Nephron (organoid): Measurements from ENCODE around the gene CCDC71L.
"Not testable (repeated sequence)": the region's sequence is repeated elsewhere in the genome, so short reads cannot be mapped to it uniquely, and the experiment has no call there.

Experiments used
- H3K27ac Mint-ChIP-seq, 3 experiments: 2 replicates each; pipeline ENCODE4 v1.8.0; 2020; ENCODE audit warnings: mixed read lengths in 3 of 3, mild to moderate bottlenecking in 2 of 3, moderate library complexity in 1 of 3
- H3K27me3 Mint-ChIP-seq: 2 replicates; pipeline ENCODE4 v1.8.0; 2021; ENCODE audit warnings: low read depth, mild to moderate bottlenecking, moderate library complexity, mixed read lengths
- H3K36me3 Mint-ChIP-seq: 2 replicates; pipeline ENCODE4 v1.8.0; 2020; ENCODE audit warnings: low read depth, mixed read lengths
- H3K4me1 Mint-ChIP-seq: 2 replicates; pipeline ENCODE4 v1.8.0; 2020; ENCODE audit warnings: mixed read lengths
- H3K4me3 Mint-ChIP-seq, 3 experiments: 2 replicates each; pipeline ENCODE4 v1.8.0; 2020; ENCODE audit warnings: mild to moderate bottlenecking in 3 of 3, mixed read lengths in 3 of 3, moderate library complexity in 2 of 3
- H3K9me3 Mint-ChIP-seq: 2 replicates; pipeline ENCODE4 v1.8.0; 2020; ENCODE audit warnings: mixed read lengths
- TF ChIP-seq, protein P1 (sequence below), 3 experiments: fragments of 200-600 bp; sonication (generic); IDR thresholded peaks; one replicate each; pipeline ENCODE4 v1.5.0; 2021; ENCODE audit warnings: antibody characterized with exemption in 3 of 3; ENCODE audit not compliant: unreplicated experiment in 3 of 3

The CCDC71L gene

DNA sequence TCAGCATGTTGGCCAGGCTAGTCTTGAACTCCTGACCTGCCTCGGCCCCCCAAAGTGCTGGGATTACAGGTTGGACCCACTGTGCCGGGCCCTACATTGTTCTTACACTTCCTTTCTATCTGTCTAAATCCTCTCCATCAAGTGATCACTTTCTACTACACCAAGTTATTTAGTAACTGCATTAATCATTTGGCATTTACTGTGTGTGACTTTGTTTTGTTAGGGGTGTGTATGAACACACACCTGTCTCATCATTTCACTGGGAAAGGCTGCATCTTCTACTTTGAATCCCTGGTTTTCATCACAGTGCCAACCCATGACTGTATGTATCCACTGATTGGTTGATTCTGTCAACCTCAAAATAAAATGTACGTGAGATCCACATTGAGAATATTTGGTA lies 23.0 kb upstream of the CCDC71L start:
- H3K27ac Mint-ChIP-seq, result no peak overlapping the region
- H3K4me1 Mint-ChIP-seq, result no peaks in the 10 kb centered on the region
- no peaks in the 10 kb centered on the region for H3K36me3 Mint-ChIP-seq
- peaks cover 7% of the 10 kb centered on the region for H3K9me3 Mint-ChIP-seq
- TF ChIP-seq, protein P1, sequence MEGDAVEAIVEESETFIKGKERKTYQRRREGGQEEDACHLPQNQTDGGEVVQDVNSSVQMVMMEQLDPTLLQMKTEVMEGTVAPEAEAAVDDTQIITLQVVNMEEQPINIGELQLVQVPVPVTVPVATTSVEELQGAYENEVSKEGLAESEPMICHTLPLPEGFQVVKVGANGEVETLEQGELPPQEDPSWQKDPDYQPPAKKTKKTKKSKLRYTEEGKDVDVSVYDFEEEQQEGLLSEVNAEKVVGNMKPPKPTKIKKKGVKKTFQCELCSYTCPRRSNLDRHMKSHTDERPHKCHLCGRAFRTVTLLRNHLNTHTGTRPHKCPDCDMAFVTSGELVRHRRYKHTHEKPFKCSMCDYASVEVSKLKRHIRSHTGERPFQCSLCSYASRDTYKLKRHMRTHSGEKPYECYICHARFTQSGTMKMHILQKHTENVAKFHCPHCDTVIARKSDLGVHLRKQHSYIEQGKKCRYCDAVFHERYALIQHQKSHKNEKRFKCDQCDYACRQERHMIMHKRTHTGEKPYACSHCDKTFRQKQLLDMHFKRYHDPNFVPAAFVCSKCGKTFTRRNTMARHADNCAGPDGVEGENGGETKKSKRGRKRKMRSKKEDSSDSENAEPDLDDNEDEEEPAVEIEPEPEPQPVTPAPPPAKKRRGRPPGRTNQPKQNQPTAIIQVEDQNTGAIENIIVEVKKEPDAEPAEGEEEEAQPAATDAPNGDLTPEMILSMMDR (IDR thresholded peaks at IDR 0.05; ENCODE audit: unreplicated experiment in 3 of 3), result no peak
- H3K27me3 Mint-ChIP-seq, result no peaks in the 10 kb centered on the region
- no peak overlapping the region for H3K4me3 Mint-ChIP-seq

DNA sequence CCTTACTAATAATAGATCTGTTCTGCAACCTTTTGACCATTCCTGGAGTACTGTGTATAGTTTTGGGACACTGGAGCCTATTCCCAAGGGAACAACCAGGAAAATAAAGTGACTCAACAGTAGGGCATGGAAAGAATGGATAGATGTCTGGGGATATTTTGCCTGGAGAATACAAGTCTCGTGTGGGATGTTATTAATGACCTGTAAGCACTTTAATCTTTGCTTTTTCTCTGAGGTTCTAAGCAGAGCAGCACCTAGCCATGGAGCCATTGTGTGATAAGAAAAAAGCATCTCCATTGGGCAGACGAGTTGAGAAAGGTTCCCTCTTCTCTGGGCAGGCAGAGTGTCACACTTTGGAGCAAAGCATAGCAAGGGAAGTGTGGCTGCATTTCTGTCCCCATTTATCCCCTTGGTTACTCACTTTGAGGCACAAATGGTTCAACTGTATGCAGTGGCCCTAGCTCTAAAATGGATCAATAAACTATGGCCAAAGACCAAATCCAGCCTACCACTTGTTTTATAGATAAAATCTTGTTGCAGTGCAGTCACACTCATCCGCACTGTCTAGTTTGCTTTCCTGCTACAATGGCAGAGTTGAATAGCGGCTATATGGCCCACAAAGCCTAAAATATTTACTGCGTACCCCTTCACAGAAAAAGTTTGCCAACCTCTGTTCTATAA lies 21.0 kb upstream of the CCDC71L start:
- Mint-ChIP-seq H3K4me1 (no peaks in the 10 kb centered on the region), H3K9me3 (no peaks in the 10 kb centered on the region), H3K4me3 (no peak overlapping the region), H3K27me3 (no peaks in the 10 kb centered on the region), H3K27ac (no peak overlapping the region), H3K36me3 (no peaks in the 10 kb centered on the region)
- TF ChIP-seq, protein P1 (IDR thresholded peaks at IDR 0.05; ENCODE audit: unreplicated experiment in 3 of 3), result no peak

DNA sequence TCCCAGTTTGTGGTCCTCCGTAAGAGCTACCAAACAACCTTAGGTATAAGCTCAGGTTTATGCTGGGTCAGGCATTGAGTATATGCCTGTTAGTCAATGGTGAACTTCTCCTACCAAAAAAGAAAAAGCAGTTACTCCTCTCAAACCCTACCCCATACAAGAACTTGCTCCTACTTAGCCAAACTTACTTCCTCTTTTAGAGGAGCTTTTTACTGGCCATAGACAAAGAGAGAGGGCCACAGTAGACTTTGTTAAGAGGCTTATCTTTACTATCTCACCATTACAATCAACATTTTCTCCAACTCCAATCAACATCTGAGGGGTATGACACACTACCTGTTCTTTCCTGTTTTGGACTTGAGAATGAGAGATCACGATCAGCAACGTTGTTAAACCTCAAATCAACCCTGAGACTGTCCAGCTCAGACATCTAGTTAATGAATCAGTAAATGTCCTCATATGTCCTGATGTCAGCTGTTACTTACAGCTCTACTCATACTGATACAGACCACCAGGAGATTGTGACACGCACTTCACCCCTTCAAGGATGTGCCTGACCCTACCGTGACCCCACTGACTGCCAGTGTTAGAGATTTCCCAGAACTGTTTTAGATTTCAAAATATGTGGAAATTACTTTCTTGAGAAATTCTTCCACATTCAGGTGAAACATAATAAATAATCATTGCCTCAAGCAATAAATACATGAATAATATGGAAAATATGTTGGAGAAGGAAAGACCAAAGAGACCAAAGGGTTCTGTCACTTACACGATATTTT lies 18.4 kb upstream of the CCDC71L start:
- Mint-ChIP-seq H3K27ac (no peak overlapping the region), H3K9me3 (peaks cover 3% of the 10 kb centered on the region), H3K4me3 (no peak overlapping the region), H3K27me3 (no peaks in the 10 kb centered on the region), H3K4me1 (no peaks in the 10 kb centered on the region), H3K36me3 (no peaks in the 10 kb centered on the region)
- TF ChIP-seq, protein P1 (IDR thresholded peaks at IDR 0.05; ENCODE audit: unreplicated experiment in 3 of 3), result no peak

DNA sequence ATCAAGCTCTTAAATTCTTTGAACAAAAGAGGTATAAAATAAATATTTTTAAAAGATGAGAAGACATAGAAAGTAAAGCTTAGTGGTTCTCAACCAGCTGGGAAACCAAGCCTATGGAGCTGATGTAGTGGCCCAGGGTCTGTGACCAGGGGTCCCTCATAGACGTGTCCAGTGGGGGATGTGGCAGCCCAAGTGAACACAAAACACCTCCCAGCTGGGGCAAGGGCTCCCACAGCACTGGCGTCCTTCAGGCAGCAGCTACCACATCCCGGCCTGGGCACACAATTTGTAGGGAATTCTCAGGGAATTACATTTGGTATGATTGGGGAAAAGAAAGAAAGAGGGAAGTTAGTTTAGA lies 17.8 kb upstream of the CCDC71L start:
- H3K4me1 Mint-ChIP-seq, result no peaks in the 10 kb centered on the region
- no peaks in the 10 kb centered on the region for H3K36me3 Mint-ChIP-seq
- H3K27ac Mint-ChIP-seq, result no peak overlapping the region
- TF ChIP-seq, protein P1 (IDR thresholded peaks at IDR 0.05; ENCODE audit: unreplicated experiment in 3 of 3), result no peak
- no peaks in the 10 kb centered on the region for H3K27me3 Mint-ChIP-seq
- H3K9me3 Mint-ChIP-seq, result peaks cover 3% of the 10 kb centered on the region
- no peak overlapping the region for H3K4me3 Mint-ChIP-seq

DNA sequence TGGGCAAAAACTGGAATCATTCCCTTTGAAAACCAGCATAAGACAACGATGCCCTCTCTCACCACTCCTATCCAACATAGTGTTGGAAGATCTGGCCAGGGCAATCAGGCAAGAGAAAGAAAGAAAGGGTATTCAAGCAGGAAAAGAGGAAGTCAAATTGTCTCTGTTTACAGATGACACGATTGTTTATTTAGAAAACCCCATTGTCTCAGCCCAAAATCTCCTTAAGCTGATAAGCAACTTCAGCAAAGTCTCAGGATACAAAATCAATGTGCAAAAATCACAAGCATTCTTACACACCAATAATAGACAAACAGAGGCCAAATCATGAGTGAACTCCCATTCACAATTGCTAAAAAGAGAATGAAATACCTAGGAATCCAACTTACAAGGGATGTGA lies 15.5 kb upstream of the CCDC71L start:
- not testable (repeated sequence) for H3K27me3 Mint-ChIP-seq, H3K36me3 Mint-ChIP-seq, H3K4me3 Mint-ChIP-seq, H3K27ac Mint-ChIP-seq, H3K4me1 Mint-ChIP-seq
- peaks cover 10% of the 10 kb centered on the region for H3K9me3 Mint-ChIP-seq

DNA sequence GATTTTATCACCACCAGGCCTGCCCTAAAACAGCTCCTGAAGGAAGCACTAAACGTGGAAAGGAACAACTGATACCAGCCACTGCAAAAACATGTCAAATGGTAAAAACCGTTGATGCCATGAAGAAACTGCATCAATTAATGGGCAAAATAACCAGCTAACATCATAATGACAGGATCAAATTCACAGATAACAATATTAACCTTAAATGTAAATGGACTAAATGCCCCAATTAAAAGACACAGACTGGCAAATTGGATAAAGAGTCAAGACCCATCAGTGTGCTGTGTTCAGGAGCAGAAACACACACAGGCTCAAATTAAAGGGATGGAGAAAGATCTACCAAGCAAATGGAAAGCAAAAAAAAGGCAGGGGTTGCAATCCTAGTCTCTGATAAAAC lies 12.7 kb upstream of the CCDC71L start:
- H3K9me3 Mint-ChIP-seq, result peaks cover 10% of the 10 kb centered on the region
- not testable (repeated sequence) for H3K27me3 Mint-ChIP-seq, H3K36me3 Mint-ChIP-seq, H3K4me1 Mint-ChIP-seq, H3K27ac Mint-ChIP-seq, H3K4me3 Mint-ChIP-seq

DNA sequence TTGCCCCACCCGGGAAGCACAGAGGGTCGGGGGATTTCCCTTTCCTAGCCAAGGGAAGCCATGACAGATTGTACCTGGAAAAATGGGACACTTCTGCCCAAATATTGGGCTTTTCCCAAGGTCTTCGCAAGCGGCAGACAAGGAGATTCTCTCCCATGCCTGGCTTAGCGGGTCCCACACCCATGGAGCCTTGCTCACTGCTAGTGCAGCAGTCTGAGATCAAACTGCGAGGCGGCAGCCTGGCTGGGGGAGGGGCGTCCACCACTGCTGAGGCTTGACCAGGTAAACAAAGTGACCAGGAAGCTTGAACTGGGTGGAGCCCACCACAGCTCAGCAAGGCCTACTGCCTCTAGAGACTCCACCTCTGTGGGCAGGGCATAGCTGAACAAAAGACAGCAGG lies 11.0 kb upstream of the CCDC71L start:
- not testable (repeated sequence) for H3K27ac Mint-ChIP-seq, H3K27me3 Mint-ChIP-seq, H3K4me3 Mint-ChIP-seq, H3K36me3 Mint-ChIP-seq, H3K4me1 Mint-ChIP-seq
- peaks cover 10% of the 10 kb centered on the region for H3K9me3 Mint-ChIP-seq
